Stomach (tissue), 4 donors: ENCODE measurements around the gene MRPL49.
A peak's percentile ranks its signal among the peaks of the same experiment; 100 is the strongest.

Experiments
- CTCF ChIP-seq, 7 experiments: fragments of 450-650 bp in 4 of 7; fragments of 200-600 bp in 3 of 7; sonication (generic) in 3 of 7; IDR thresholded peaks; one replicate each; pipeline ENCODE4 v1.5.1; 2016 to 2019; ENCODE audit warnings: antibody characterized with exemption in 7 of 7, control low read depth in 2 of 7, mild to moderate bottlenecking in 1 of 7
- EP300 ChIP-seq: sonication (generic); formaldehyde crosslinking; IDR thresholded peaks from one replicate; pipeline ENCODE4 v1.6.1; 2017; ENCODE audit warnings: antibody characterized with exemption
- POLR2A ChIP-seq, 4 donors: fragments of 450-650 bp; IDR thresholded peaks; one replicate each; pipeline ENCODE4 v1.6.1; 2016; ENCODE audit warnings: antibody characterized with exemption in 4 of 4, control low read depth in 2 of 4, mild to moderate bottlenecking in 1 of 4, moderate library complexity in 1 of 4
- POLR2AphosphoS5 ChIP-seq, 3 donors: sonication (generic); formaldehyde crosslinking; IDR thresholded peaks; one replicate each; pipeline ENCODE4 v1.6.1; 2016; ENCODE audit warnings: antibody characterized with exemption in 3 of 3

- no peak for TF ChIP-seq POLR2A (IDR thresholded peaks at IDR 0.05)
- TF ChIP-seq EP300 = no peak
- TF ChIP-seq POLR2AphosphoS5 (IDR thresholded peaks at IDR 0.05) = peak; percentile 95 to 99 (median 95)
- peak in 1 of 7 experiments; percentile 9 for TF ChIP-seq CTCF (IDR thresholded peaks at IDR 0.05)
Observed at GRCh38 chr11:65083834-65084597, 38.1 kb upstream of the MRPL49 start, which contains the start of the genes CDCA5 and ZFPL1.
